22Rv1 (cell line): ENCODE data around the gene UBXN11.

Source experiments
- H3K27ac ChIP-seq: fragments of 450-650 bp; 2 replicates; pipeline ENCODE4 v1.5.1; 2017
- CTCF ChIP-seq: fragments of 450-650 bp; IDR thresholded peaks from 2 replicates; pipeline ENCODE4 v1.5.1; 2017; ENCODE audit warnings: mild to moderate bottlenecking
- ZFX ChIP-seq: fragments of 450-650 bp; IDR thresholded peaks from 2 replicates; pipeline ENCODE4 v1.6.1; 2017; ENCODE audit warnings: antibody characterized with exemption, borderline replicate concordance

UBXN11 gene

GRCh38 chr1:26351590-26352337 is 45.3 kb upstream of the UBXN11 start:
- TF ChIP-seq ZFX (no peak), CTCF (no peak)
- H3K27ac ChIP-seq: no peak overlapping the region

GRCh38 chr1:26350701-26351589 is 44.5 kb upstream of the UBXN11 start:
- no peak overlapping the region for H3K27ac ChIP-seq
- no peak for TF ChIP-seq CTCF
- TF ChIP-seq ZFX: no peak

GRCh38 chr1:26350343-26350700 is 43.9 kb upstream of the UBXN11 start:
- no peak overlapping the region for H3K27ac ChIP-seq

GRCh38 chr1:26349877-26350244 is 43.4 kb upstream of the UBXN11 start:
- H3K27ac ChIP-seq: no peak overlapping the region
- TF ChIP-seq CTCF (no peak), ZFX (no peak)

More at GRCh38 chr1:26350343-26350700, 43.9 kb upstream of the UBXN11 start:
- no peak for TF ChIP-seq ZFX
- no peak for TF ChIP-seq CTCF

GRCh38 chr1:26349188-26349876 is 42.9 kb upstream of the UBXN11 start:
- TF ChIP-seq ZFX (no peak), CTCF (no peak)
- no peak overlapping the region for H3K27ac ChIP-seq

GRCh38 chr1:26346274-26347033 is 40.0 kb upstream of the UBXN11 start:
- TF ChIP-seq ZFX: no peak
- TF ChIP-seq CTCF: no peak
- no peak overlapping the region for H3K27ac ChIP-seq
